Fibroblast of gingiva (primary cell): ENCODE measurements around the gene RGS13.

Experiments
- DNase-seq: peaks from one replicate; pipeline ENCODE4 v3.0.0-alpha.2; 2011; ENCODE audit warnings: low read depth

RGS13 gene

GRCh38 chr1:192626366-192627179, 9.4 kb upstream of the RGS13 start:
- no peak for DNase-seq

DNA sequence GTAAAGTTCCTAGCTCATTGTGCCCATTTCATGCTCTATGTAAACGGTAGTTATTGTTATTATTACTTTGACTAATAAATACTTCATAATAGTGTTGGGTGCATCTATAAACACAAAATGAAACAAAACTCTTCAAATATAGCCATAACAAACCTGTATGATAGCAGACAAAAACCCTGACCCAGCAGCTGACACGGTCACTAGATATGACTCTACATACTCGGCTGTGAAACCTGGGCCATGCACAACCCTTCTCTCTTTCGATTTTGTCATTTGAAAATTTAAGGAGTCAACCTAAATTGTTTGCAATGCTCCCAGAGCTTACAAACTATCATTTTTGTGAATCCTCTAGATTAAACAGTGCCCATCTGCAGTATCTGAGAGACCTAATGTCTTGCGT, 8.0 kb upstream of the RGS13 start:
- DNase-seq, result no peak

GRCh38 chr1:192628396-192629057, 7.4 kb upstream of the RGS13 start:
- no peak for DNase-seq

- no peak for DNase-seq
Observed at GRCh38 chr1:192629612-192630011, 6.3 kb upstream of the RGS13 start.

- DNase-seq, result no peak
Observed at GRCh38 chr1:192630521-192631287, 5.2 kb upstream of the RGS13 start.

DNA sequence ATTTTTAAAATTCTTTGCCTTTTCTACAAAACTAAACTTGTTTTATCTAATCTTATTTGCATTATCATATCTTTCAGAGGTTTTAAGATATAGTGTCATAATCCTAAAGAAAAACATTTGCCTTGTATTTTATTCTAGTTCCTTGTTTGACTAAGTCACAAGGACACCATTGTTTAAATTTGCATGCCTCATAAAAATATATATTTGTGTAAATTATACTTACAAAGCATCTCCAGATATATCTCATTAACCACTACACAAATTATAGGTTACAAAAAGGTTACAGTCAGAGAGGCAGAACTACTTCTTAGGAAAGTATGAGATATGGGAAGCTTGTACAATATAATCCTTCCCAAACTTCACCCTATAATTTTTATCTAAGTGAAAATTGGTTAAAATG, 4.2 kb upstream of the RGS13 start:
- no peak for DNase-seq

DNA sequence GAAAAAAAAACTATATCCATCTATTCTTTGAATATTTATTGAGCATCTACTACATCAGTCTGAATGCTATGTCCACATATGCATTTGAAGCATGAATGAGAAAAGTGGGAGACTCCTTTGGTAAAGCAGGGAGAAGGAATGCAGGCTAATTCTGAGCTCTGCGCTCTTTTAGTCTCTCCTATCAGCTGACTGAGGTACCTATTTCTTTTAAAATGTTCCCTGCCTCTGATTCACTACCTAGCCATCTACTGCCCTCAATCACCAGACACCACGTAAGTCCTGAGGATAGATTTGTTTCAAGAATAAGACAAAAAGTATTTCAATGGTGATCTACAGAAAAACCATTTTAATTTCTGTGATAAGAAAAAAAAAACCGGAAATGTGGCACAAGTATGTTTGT, 3.8 kb upstream of the RGS13 start:
- DNase-seq, result no peak

GRCh38 chr1:192632641-192633532, 3.1 kb upstream of the RGS13 start:
- DNase-seq, result no peak

GRCh38 chr1:192633533-192634253, 2.3 kb upstream of the RGS13 start:
- DNase-seq, result peak; percentile 31

- DNase-seq, result no peak
Observed at GRCh38 chr1:192635041-192635440, 906 bp upstream of the RGS13 start.

- no peak for DNase-seq
Observed at GRCh38 chr1:192639607-192640368, 3.8 kb downstream of the RGS13 start.

DNA sequence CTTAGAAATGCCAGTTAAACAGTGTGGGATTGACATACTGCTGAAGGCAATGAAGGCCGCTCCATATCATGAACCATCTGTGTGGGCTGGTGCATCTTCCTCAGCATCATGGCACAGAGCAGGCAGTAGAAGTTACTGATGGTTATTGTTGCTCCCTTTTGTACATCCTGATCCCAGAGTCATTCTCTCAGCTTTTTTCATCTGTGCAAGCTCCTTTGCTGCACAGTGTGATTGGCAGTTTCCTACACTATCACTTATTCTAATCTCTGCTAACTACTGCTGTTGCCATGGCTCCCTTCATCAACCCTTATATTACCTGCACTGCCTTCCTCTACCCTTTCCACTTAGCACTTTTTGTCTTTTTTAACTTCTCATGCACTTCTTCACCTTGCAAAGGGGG, 16.2 kb downstream of the RGS13 start:
- no peak for DNase-seq

DNA sequence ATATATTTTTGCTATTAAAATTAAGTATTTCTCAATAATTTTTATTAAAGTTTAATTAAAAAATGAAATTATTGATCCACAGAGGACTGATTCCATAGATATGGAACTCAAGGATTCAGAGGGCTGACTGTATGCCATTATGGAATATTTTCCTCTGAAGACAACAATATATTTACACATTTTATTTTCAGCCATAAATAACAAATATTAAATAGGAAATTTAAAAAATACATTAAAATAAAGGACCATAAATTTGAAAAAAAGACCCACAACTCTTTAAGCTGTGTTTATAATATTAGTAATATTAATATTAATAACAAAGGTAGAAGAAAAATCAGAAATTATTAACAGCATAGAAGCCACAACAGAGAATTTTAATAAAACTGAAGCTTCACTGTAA, 18.2 kb downstream of the RGS13 start:
- no peak for DNase-seq

DNA sequence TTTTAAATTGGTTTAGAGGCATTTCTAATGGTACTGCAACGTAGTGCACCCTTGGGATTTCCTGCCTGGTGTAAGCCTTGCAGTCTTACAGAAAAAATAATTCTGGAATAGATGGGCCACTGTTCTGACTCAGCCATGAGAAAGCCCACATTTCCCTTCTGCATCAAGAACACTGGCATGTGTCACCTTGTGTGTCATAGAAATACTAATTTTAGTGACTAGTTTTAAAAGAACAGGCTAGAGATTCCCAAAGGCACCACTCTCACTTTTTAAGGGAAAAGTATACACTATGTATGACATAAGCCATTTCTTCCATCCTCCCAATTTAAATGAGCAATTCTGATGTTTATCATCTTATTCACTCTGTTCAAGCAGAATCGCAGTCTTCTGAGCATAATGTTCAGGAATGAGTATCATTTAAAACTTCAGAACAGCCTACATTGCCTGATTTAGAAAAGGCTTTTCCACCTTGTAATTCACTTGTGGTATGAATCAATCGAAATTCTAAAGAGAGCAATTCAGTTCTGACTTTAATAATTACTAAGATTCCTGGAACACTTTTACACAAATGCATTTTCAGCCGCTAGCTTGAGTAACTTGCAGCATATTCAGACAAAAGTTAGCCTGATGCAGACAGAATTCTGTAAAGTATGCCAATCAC, 18.8 kb downstream of the RGS13 start:
- DNase-seq, result peak; percentile 15

DNA sequence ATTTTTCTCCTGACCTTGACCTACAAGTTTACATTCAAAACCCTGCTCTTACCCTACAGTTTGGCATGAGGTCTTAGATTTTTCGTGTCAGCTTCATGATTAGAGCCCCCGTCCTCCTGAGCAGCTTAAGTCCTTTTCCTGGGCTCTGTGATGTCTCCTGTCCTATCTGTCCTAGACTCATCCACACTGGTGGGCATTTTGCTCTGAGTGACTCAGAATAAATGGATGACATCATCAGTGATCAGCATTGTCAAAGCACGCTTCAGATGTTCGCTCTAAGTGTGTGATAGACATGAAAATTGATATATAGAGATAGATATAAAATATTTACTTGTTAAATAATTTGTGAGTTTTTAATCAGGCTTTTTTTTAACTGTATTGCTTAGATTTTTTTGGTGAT, 21.8 kb downstream of the RGS13 start:
- DNase-seq, result no peak

- DNase-seq, result no peak
Observed at GRCh38 chr1:192658255-192658654, 22.3 kb downstream of the RGS13 start.

- no peak for DNase-seq
Observed at GRCh38 chr1:192660613-192661012, 24.7 kb downstream of the RGS13 start.

DNA sequence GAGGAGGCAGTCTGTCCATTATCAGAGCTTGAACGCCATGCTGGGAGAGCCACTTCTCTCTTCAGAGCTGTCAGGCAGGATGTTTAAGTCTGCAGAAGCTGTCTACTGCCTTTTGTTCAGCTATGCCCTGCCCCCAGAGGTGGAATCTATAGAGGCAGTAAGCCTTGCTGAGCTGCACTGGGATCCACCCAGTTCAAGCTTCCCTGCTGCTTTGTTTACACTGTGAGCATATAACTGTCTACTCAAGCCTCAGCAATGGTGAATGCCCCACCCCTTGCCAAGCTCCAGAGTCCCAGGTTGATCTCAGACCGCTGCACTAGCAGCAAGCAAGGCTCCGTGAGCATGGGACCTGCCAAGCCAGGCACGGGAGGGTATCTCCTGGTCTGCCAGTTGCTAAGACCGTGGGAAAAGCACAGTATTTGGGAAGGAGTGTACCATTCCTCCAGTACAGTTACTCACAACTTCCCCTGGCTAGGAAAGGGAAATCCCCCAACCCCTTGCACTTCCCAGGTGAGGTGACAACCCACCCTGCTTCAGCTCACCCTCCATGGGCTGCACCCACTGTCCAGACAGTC, 32.5 kb downstream of the RGS13 start:
- no peak for DNase-seq

DNA sequence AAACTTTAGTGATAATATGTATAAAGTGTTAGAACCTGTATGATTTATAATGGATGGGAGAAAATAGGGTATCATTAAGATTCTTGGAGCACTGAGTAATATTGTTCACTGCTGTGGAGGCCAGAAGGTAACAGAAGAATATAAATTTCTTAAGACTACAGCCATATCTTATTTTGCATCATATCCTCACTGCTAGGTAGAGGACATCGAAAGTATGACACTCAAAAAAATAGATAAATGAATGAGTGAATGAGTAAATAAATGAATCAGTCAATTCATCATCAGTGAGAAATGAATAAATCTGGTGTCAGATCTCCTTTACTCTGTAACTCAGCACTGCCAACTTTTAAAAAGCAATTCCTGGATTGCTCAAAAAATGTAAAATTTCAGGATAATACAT, 33.2 kb downstream of the RGS13 start:
- no peak for DNase-seq

- no peak for DNase-seq
Observed at GRCh38 chr1:192675716-192676115, 39.8 kb downstream of the RGS13 start.
